HFFc6 (cell line): ENCODE results near the gene NR6A1. TPM values are rescaled to one million over a fixed set of nuclear protein-coding genes. Genes with fewer than 3 reads are reported as not detected.
A peak's percentile ranks its signal among the peaks of the same experiment; 100 is the strongest.

ENCODE experiments used
- DNase-seq: peaks from one replicate; pipeline ENCODE4 v3.0.0-alpha.2; 2018
- H3K27ac Mint-ChIP-seq: 2 replicates; pipeline ENCODE4 v1.8.0; 2020; ENCODE audit warnings: mild to moderate bottlenecking, mixed read lengths
- H3K27me3 Mint-ChIP-seq: 2 replicates; pipeline ENCODE4 v1.8.0; 2021; ENCODE audit warnings: mild to moderate bottlenecking, moderate library complexity, mixed read lengths; ENCODE audit not compliant: insufficient read depth
- H3K36me3 Mint-ChIP-seq: 2 replicates; pipeline ENCODE4 v1.8.0; 2021; ENCODE audit warnings: low read depth, mixed read lengths
- H3K4me1 Mint-ChIP-seq: 2 replicates; pipeline ENCODE4 v1.8.0; 2020; ENCODE audit warnings: low read depth, mixed read lengths
- H3K4me3 Mint-ChIP-seq: 2 replicates; pipeline ENCODE4 v1.8.0; 2020; ENCODE audit warnings: mild to moderate bottlenecking, moderate library complexity, mixed read lengths
- H3K9me3 Mint-ChIP-seq: 2 replicates; pipeline ENCODE4 v1.8.0; 2020; ENCODE audit warnings: mild to moderate bottlenecking, mixed read lengths
- total RNA-seq, 6 experiments: library from RNA; stranded (reverse); fragmentation: NEBNext Ultra II Directional; extraction: Animal tissue kit (Norgen Biotek cat#: 25700); gene quantifications; 2 replicates in 1 of 6; 3 replicates in 5 of 6; pipeline ENCODE4 v1.2.3, GENCODE V29; 2021
- TF ChIP-seq, protein P1 (sequence below): fragments of 200-600 bp; sonication (generic); IDR thresholded peaks from 2 replicates; pipeline ENCODE4 v1.5.0; 2021; ENCODE audit warnings: antibody characterized with exemption, mild to moderate bottlenecking

The NR6A1 gene
- total RNA-seq, 6 experiments from 2014 or later: 0.05 to 0.26 (median 0.13) TPM

DNA sequence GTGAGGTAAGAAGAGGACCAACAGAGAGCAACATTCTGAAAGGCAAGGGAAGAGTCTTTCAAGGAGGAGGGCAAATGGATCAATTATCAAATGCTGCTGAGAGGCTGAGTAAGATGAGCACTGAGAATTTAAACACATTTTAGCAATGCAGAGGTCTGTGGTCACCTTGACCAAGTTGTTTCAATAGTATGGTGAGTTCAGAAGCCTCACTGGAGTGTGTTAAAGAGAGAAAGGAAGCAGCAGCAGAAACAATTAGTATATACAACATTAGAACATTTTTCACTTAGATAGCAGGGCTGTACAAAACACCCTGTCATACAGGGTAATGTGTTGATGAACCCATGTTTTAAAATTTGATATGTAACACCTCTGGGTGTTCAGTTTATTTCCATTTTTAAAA is 131.5 kb downstream of the NR6A1 start:
- TF ChIP-seq, protein P1, sequence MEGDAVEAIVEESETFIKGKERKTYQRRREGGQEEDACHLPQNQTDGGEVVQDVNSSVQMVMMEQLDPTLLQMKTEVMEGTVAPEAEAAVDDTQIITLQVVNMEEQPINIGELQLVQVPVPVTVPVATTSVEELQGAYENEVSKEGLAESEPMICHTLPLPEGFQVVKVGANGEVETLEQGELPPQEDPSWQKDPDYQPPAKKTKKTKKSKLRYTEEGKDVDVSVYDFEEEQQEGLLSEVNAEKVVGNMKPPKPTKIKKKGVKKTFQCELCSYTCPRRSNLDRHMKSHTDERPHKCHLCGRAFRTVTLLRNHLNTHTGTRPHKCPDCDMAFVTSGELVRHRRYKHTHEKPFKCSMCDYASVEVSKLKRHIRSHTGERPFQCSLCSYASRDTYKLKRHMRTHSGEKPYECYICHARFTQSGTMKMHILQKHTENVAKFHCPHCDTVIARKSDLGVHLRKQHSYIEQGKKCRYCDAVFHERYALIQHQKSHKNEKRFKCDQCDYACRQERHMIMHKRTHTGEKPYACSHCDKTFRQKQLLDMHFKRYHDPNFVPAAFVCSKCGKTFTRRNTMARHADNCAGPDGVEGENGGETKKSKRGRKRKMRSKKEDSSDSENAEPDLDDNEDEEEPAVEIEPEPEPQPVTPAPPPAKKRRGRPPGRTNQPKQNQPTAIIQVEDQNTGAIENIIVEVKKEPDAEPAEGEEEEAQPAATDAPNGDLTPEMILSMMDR: no peak
- H3K27me3 Mint-ChIP-seq: no peaks in the 10 kb centered on the region; the same call in none of the 2 replicates
- H3K4me1 Mint-ChIP-seq: no peaks in the 10 kb centered on the region
- no peak overlapping the region for H3K27ac Mint-ChIP-seq
- H3K36me3 Mint-ChIP-seq: peaks cover 2% of the 10 kb centered on the region; the same call in 1 of the 2 replicates
- no peak overlapping the region for H3K4me3 Mint-ChIP-seq
- H3K9me3 Mint-ChIP-seq: no peaks in the 10 kb centered on the region
- DNase-seq: no peak

DNA sequence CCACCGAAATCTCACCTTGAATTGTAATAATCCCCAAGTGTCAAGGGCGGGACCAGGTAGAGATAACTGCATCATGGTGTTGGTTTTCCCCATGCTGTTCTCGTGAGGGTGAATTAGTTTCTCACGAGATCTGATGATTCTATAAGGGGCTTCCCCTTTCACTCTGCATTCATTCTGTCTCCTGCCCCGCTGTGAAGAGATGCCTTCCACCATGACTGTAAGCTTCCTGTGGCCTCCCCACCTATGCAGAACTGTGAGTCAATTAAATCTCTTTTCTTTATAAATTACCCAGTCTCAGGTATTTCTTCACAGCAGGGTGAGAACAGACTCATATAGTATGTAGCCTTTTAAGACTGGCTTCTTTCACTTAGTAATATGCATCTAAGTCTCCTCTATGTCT is 135.8 kb downstream of the NR6A1 start:
- Mint-ChIP-seq H3K27me3 (no peaks in the 10 kb centered on the region; the same call in 1 of the 2 replicates), H3K4me1 (peaks cover 22% of the 10 kb centered on the region), H3K27ac (no peak overlapping the region), H3K9me3 (no peaks in the 10 kb centered on the region), H3K4me3 (no peak overlapping the region), H3K36me3 (no peaks in the 10 kb centered on the region)
- TF ChIP-seq, protein P1: no peak
- DNase-seq: no peak

DNA sequence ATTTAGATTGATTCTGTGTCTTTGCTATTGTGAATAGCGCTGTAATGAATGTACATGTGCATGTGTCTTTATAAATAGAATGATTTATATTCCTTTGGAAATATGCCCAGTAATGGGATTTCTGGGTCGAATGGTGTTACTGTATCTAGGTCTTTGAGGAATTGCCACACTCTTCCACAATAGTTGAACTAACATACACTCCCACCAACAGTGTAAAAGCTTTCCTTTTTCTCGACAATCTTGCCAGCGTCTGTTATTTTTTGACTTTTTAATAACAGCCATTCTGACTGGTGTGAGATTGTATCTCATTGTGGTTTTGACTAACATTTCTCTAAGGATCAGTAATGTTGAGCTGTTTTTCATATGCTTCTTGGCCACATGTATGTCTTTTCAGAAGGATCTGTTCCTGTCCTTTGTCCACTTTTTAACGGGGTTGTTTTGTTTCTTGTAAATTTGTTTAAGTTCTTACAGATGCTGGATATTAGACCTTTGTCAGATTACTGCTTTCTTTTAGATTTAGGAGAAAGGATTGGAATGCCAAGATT is 139.0 kb downstream of the NR6A1 start:
- Mint-ChIP-seq H3K27ac (peak overlapping the region; percentile 86), H3K4me3 (peak overlapping the region; percentile 67), H3K9me3 (no peaks in the 10 kb centered on the region), H3K36me3 (no peaks in the 10 kb centered on the region; the same call in 1 of the 2 replicates), H3K4me1 (peaks cover 38% of the 10 kb centered on the region), H3K27me3 (no peaks in the 10 kb centered on the region; the same call in 1 of the 2 replicates)
- peak; percentile 76 for DNase-seq
- TF ChIP-seq, protein P1: no peak

DNA sequence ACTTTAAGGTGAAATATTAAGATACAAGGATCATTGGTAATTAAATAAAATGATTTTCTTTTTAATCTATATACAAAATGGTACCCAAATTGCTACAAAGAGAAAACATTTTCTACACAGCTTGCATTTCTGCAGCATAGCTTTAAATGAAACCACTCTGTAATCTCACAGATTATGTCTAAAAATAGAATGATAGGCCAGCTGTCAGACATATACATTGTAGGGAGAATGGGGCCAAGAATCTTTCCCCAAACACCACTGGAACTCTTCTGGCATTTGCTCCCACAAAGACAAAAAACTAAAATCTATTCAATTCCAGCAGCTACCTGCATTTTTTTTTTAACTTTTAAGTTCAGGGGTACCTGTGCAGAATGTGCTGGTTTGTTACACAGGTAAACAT is 139.8 kb downstream of the NR6A1 start:
- Mint-ChIP-seq H3K27ac (no peak overlapping the region), H3K4me3 (no peak overlapping the region)

DNA sequence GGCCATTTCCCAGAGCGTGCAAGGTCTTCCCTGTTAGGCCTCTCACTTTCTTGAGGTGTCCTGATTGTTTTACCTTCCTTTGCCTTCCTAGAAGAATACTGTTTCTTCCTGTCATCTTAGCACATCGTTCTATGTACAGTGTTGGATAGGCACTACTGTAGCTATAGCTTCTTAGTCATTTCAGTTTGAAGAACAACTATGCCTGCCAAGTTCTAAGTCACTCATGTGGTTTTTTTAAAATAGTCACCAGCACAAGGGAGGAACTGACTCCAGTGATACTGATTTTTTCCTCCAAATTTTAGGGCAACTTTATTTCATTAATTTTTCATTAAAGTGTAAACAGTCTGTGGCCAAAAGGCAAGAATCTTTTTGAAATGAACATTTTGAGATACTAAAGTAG is 141.5 kb downstream of the NR6A1 start:
- Mint-ChIP-seq H3K4me3 (no peak overlapping the region; the same call in 1 of the 2 replicates), H3K36me3 (peaks cover 3% of the 10 kb centered on the region; the same call in 1 of the 2 replicates), H3K27me3 (no peaks in the 10 kb centered on the region), H3K27ac (peak overlapping the region; percentile 68), H3K9me3 (no peaks in the 10 kb centered on the region), H3K4me1 (peaks cover 54% of the 10 kb centered on the region)
- TF ChIP-seq, protein P1: no peak
- DNase-seq: peak; percentile 76

More for the DNA sequence above, 139.8 kb downstream of the NR6A1 start:
- H3K36me3 Mint-ChIP-seq: no peaks in the 10 kb centered on the region; the same call in 1 of the 2 replicates
- no peaks in the 10 kb centered on the region; the same call in 1 of the 2 replicates for H3K27me3 Mint-ChIP-seq
- TF ChIP-seq, protein P1: no peak
- H3K4me1 Mint-ChIP-seq: peaks cover 45% of the 10 kb centered on the region
- DNase-seq: no peak
- H3K9me3 Mint-ChIP-seq: no peaks in the 10 kb centered on the region
